Activated T-helper 1 cell treated with anti-CD3 and anti-CD28 coated beads, Interleukin-12 subunit alpha, Interleukin-12 subunit beta, Interleukin-2, Interleukin-4 antibody, amounts not matched to agents 30 ng/mL and 10 ng/mL and 1 ng/mL, durations not matched to agents 14 hours and 24 hours and 36 hours (primary cell): ENCODE data around the gene SERPINA7. TPM values are rescaled to one million over a fixed set of nuclear protein-coding genes. Genes with fewer than 3 reads are reported as not detected.

ENCODE experiments used
- DNase-seq: peaks from one replicate; pipeline ENCODE4 v3.0.0; 2021; ENCODE audit warnings: low spot score
- H3K27ac Mint-ChIP-seq: one replicate; pipeline ENCODE4 v1.8.0; 2021; ENCODE audit warnings: mild to moderate bottlenecking, mixed read lengths
- H3K27me3 Mint-ChIP-seq: one replicate; pipeline ENCODE4 v1.8.0; 2022; ENCODE audit warnings: mild to moderate bottlenecking, moderate library complexity, mixed read lengths; ENCODE audit not compliant: insufficient read depth
- H3K36me3 Mint-ChIP-seq: one replicate; pipeline ENCODE4 v1.8.0; 2021; ENCODE audit warnings: low read depth, mixed read lengths
- H3K4me1 Mint-ChIP-seq: one replicate; pipeline ENCODE4 v1.8.0; 2021; ENCODE audit warnings: low read depth, mixed read lengths
- H3K4me3 Mint-ChIP-seq: one replicate; pipeline ENCODE4 v1.8.0; 2021; ENCODE audit warnings: mild to moderate bottlenecking, moderate library complexity, mixed read lengths
- H3K9me3 Mint-ChIP-seq: one replicate; pipeline ENCODE4 v1.8.0; 2021; ENCODE audit warnings: mixed read lengths
- intact Hi-C: fragments of 100-400 bp; cut with micrococcal nuclease; formaldehyde crosslinking; loops from one replicate; pipeline ENCODE4 v1.15.1; 2024
- total RNA-seq: library from RNA; stranded (reverse); gene quantifications from 2 replicates; pipeline ENCODE4 v1.2.3, GENCODE V29; 2022

SERPINA7 gene, protein sequence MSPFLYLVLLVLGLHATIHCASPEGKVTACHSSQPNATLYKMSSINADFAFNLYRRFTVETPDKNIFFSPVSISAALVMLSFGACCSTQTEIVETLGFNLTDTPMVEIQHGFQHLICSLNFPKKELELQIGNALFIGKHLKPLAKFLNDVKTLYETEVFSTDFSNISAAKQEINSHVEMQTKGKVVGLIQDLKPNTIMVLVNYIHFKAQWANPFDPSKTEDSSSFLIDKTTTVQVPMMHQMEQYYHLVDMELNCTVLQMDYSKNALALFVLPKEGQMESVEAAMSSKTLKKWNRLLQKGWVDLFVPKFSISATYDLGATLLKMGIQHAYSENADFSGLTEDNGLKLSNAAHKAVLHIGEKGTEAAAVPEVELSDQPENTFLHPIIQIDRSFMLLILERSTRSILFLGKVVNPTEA
- not detected in 2 replicates for total RNA-seq

DNA sequence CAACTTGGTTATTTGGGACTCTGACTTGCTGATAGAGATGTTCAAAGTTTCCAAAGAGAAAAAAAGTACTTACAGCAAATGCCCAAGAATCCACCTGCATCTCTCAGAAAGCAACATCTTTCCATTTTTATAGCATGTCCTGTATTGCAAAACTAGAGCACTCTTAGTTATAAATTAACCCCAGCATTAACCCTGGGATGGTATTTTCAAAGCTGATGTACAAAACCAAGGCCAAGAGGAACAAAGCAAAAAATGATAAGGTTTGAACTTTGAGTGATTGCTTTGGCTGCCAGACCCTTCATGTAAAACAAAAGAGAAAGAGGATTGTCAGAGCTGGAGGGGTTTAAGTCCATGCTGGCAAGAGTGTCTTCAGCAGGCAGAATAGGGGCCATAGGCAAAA, at the start of gene SERPINA7:
TSS of gene SERPINA7 (minus strand) at position 103 of the 400 bp plus-strand sequence. CDS start 1,669 bp downstream, outside the sequence.
- Mint-ChIP-seq H3K9me3 (no peaks in the 10 kb centered on the region), H3K4me1 (no peaks in the 10 kb centered on the region), H3K36me3 (no peaks in the 10 kb centered on the region), H3K27ac (no peak within 1 kb of the TSS), H3K4me3 (no peak within 1 kb of the TSS), H3K27me3 (no peaks in the 10 kb centered on the region)
- no peak for DNase-seq
- intact Hi-C loops, result no loop called here

- no peaks in the 10 kb centered on the region for H3K27me3 Mint-ChIP-seq
- H3K4me1 Mint-ChIP-seq, result no peaks in the 10 kb centered on the region
- H3K4me3 Mint-ChIP-seq, result no peak overlapping the region
- no peaks in the 10 kb centered on the region for H3K36me3 Mint-ChIP-seq
- intact Hi-C loops, result no loop called here
- H3K27ac Mint-ChIP-seq, result no peak overlapping the region
- H3K9me3 Mint-ChIP-seq, result no peaks in the 10 kb centered on the region
- no peak for DNase-seq
Observed at GRCh38 chrX:106069048-106069447, 30.5 kb upstream of the SERPINA7 start.

DNA sequence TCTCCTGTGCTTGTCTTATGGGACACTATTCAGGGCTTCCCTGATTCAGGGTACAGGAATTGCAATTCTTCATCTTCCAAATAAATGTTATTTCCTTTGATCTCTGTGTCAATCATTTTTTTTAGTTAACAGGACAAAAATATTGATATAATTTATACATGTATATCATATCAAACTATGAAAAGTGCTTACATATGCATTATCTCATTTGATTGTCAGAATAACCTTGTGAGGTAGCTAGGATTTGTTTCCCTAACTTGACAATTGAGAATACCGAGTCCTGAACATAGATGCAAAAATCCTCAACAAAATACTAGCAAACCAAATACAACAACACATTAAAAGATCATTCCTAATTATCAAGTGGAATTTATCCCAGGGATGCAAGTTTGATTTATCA, 11.5 kb upstream of the SERPINA7 start:
- Mint-ChIP-seq H3K4me1 (no peaks in the 10 kb centered on the region), H3K36me3 (no peaks in the 10 kb centered on the region), H3K9me3 (no peaks in the 10 kb centered on the region), H3K27me3 (peaks cover 1% of the 10 kb centered on the region), H3K4me3 (no peak overlapping the region), H3K27ac (no peak overlapping the region)
- DNase-seq, result no peak
- intact Hi-C loops, result no loop called here

GRCh38 chrX:106042296-106042695, 3.8 kb upstream of the SERPINA7 start:
- intact Hi-C loops, result no loop called here
- no peak overlapping the region for H3K4me3 Mint-ChIP-seq
- no peaks in the 10 kb centered on the region for H3K4me1 Mint-ChIP-seq
- H3K27me3 Mint-ChIP-seq, result no peaks in the 10 kb centered on the region
- no peak overlapping the region for H3K27ac Mint-ChIP-seq
- H3K9me3 Mint-ChIP-seq, result no peaks in the 10 kb centered on the region
- H3K36me3 Mint-ChIP-seq, result no peaks in the 10 kb centered on the region
- no peak for DNase-seq

DNA sequence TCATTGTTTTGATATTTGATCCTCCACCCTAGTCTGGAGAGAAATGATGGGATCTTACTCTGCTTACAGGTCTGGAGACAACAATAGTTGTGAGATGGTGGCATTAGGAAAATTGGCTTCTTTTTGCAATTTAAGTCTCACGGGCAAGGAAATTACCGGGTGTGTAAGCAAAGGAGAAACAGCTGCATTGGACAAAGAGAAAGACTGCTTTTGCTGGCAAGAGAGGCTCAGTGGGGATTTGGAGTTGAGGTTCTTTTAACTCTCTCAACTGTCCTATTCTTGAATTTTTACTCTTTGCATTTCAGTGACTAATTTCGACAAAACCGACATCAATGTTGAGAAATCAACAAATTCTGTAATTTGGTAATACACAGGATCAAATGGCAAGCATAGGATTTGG, 2.3 kb upstream of the SERPINA7 start:
- intact Hi-C loops, result no loop called here
- Mint-ChIP-seq H3K4me3 (no peak overlapping the region), H3K9me3 (no peaks in the 10 kb centered on the region), H3K27me3 (no peaks in the 10 kb centered on the region), H3K4me1 (no peaks in the 10 kb centered on the region), H3K27ac (no peak overlapping the region), H3K36me3 (no peaks in the 10 kb centered on the region)
- DNase-seq, result no peak

- intact Hi-C loops, result no loop called here
- no peak for DNase-seq
- H3K9me3 Mint-ChIP-seq, result no peaks in the 10 kb centered on the region
Observed at GRCh38 chrX:106039920-106040319, 1.4 kb upstream of the SERPINA7 start.

DNA sequence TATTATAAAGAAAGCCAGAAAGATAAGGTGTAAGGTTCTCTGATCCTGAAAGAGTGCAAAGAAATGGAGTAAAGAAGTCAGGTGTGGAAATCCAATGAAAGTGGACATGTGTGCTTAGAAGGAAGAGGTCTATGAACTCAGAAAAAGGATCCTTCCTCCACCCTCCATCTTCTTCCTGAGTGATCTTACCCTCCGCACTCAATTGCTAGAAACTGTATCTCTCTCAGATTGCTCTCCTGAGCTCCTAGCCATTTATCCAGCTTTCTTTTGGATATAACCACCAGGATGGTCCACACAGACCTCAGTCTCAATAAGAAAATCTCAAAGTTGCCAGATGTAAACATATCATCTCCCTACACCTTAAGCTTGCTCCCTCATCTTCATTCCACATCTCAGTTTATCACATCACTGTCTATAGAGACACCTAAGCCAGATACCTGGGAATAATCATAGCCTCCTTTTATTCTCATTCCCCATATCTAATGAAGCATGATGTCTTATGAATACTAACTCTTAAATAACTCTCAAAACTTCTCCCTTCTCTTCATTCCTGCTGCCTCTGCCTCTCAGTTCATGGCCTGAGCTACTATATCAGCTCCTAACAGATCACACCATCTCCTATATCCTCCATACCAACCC, 573 bp downstream of the SERPINA7 start:
- H3K9me3 Mint-ChIP-seq, result no peaks in the 10 kb centered on the region

More at GRCh38 chrX:106039920-106040319, 1.4 kb upstream of the SERPINA7 start:
- no peaks in the 10 kb centered on the region for H3K36me3 Mint-ChIP-seq
- H3K27me3 Mint-ChIP-seq, result no peaks in the 10 kb centered on the region
- H3K4me1 Mint-ChIP-seq, result no peaks in the 10 kb centered on the region
- no peak overlapping the region for H3K4me3 Mint-ChIP-seq
- H3K27ac Mint-ChIP-seq, result no peak overlapping the region

DNA sequence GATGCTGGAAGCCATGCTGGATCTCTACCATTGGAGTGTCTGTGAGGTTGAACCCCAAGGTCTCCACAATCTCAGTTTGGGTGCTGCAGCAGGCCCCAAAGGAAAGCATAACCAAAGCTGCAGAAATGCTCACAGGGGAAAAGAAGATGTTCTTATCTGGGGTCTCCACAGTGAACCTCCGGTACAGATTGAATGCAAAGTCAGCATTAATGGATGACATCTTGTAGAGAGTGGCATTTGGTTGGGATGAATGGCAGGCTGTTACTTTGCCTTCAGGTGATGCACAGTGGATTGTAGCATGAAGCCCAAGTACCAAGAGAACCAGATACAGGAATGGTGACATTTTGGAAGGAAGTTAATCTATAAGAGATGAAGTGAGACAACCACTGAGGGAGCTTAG, 1.8 kb downstream of the SERPINA7 start:
- H3K27ac Mint-ChIP-seq, result no peak overlapping the region
- intact Hi-C loops, result no loop called here
- no peaks in the 10 kb centered on the region for H3K9me3 Mint-ChIP-seq
- H3K36me3 Mint-ChIP-seq, result no peaks in the 10 kb centered on the region
- no peaks in the 10 kb centered on the region for H3K27me3 Mint-ChIP-seq
- no peak for DNase-seq
- no peaks in the 10 kb centered on the region for H3K4me1 Mint-ChIP-seq
- no peak overlapping the region for H3K4me3 Mint-ChIP-seq

More for the DNA sequence above, 573 bp downstream of the SERPINA7 start:
- Mint-ChIP-seq H3K36me3 (no peaks in the 10 kb centered on the region), H3K27ac (no peak overlapping the region), H3K4me3 (no peak overlapping the region), H3K4me1 (no peaks in the 10 kb centered on the region), H3K27me3 (no peaks in the 10 kb centered on the region)
- DNase-seq, result no peak
- intact Hi-C loops, result no loop called here

DNA sequence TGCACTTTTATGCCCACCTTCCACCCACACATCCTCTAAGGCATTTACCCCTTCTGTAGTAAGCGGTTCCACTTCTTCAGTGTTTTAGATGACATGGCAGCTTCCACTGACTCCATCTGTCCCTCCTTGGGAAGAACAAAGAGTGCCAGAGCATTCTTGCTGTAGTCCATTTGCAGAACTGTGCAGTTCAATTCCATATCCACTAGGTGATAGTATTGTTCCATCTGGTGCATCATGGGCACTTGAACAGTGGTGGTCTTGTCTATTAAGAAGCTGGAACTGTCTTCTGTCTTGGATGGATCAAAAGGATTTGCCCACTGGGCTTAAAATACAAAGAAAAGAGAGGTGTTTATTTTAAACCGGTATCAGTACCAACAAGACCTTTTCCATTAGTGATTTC, 3.5 kb downstream of the SERPINA7 start:
- no peak overlapping the region for H3K27ac Mint-ChIP-seq
- intact Hi-C loops, result no loop called here

DNA sequence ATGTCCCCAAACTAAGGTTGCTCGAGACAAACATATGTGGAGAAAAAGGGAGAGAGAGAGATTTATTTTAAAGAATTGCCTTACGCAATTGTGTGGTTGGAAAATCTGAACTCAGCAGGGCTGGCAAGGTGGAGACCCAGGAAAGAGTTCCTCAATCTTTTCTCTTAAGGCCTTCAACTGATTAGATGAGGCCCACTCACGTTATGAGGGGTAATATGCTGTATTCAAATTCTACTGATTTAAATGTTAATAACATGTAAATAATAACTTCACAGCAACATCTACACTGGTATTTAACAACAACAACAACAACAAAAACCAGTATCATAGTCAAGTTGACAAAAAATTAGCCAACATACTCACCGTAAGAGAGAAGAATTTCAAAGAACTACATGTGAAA, 14.6 kb downstream of the SERPINA7 start:
- intact Hi-C loops, result no loop called here
- H3K4me1 Mint-ChIP-seq, result no peaks in the 10 kb centered on the region
- H3K4me3 Mint-ChIP-seq, result no peak overlapping the region
- H3K27ac Mint-ChIP-seq, result no peak overlapping the region
- no peaks in the 10 kb centered on the region for H3K9me3 Mint-ChIP-seq
- H3K36me3 Mint-ChIP-seq, result no peaks in the 10 kb centered on the region
- H3K27me3 Mint-ChIP-seq, result no peaks in the 10 kb centered on the region
- no peak for DNase-seq

More for the DNA sequence above, 3.5 kb downstream of the SERPINA7 start:
- no peaks in the 10 kb centered on the region for H3K4me1 Mint-ChIP-seq
- H3K9me3 Mint-ChIP-seq, result no peaks in the 10 kb centered on the region
- no peaks in the 10 kb centered on the region for H3K27me3 Mint-ChIP-seq
- no peaks in the 10 kb centered on the region for H3K36me3 Mint-ChIP-seq
- no peak for DNase-seq
- no peak overlapping the region for H3K4me3 Mint-ChIP-seq

- no peaks in the 10 kb centered on the region for H3K36me3 Mint-ChIP-seq
- no peaks in the 10 kb centered on the region for H3K9me3 Mint-ChIP-seq
- H3K4me3 Mint-ChIP-seq, result no peak overlapping the region
- H3K27ac Mint-ChIP-seq, result no peak overlapping the region
- DNase-seq, result no peak
- no peaks in the 10 kb centered on the region for H3K4me1 Mint-ChIP-seq
- H3K27me3 Mint-ChIP-seq, result no peaks in the 10 kb centered on the region
- intact Hi-C loops, result no loop called here
Observed at GRCh38 chrX:106022238-106022637, 16.3 kb downstream of the SERPINA7 start.

- DNase-seq, result no peak
- H3K27ac Mint-ChIP-seq, result no peak overlapping the region
- H3K36me3 Mint-ChIP-seq, result no peaks in the 10 kb centered on the region
- intact Hi-C loops, result no loop called here
- H3K27me3 Mint-ChIP-seq, result no peaks in the 10 kb centered on the region
- no peak overlapping the region for H3K4me3 Mint-ChIP-seq
- H3K9me3 Mint-ChIP-seq, result no peaks in the 10 kb centered on the region
- H3K4me1 Mint-ChIP-seq, result no peaks in the 10 kb centered on the region
Observed at GRCh38 chrX:106014119-106014775, 24.3 kb downstream of the SERPINA7 start.

GRCh38 chrX:106009145-106009544, 29.4 kb downstream of the SERPINA7 start:
- no peak overlapping the region for H3K4me3 Mint-ChIP-seq
- intact Hi-C loops, result no loop called here
- no peak overlapping the region for H3K27ac Mint-ChIP-seq
- H3K27me3 Mint-ChIP-seq, result no peaks in the 10 kb centered on the region
- no peaks in the 10 kb centered on the region for H3K36me3 Mint-ChIP-seq
- H3K9me3 Mint-ChIP-seq, result no peaks in the 10 kb centered on the region
- H3K4me1 Mint-ChIP-seq, result no peaks in the 10 kb centered on the region
- DNase-seq, result no peak
